Activated CD4-positive, alpha-beta T cell treated with anti-CD3 and anti-CD28 coated beads for 24 hours (primary cell): ENCODE data around the gene ENO2.

ENCODE experiments used
- DNase-seq, 2 donors: peaks; one replicate each; pipeline ENCODE4 v3.0.0-alpha.2; 2020; ENCODE audit warnings: low read depth in 2 of 2

ENO2 gene

GRCh38 chr12:6932766-6933165, 18.4 kb downstream of the ENO2 start:
- no peak for DNase-seq

- no peak for DNase-seq
Measured at GRCh38 chr12:6934110-6934509, 19.7 kb downstream of the ENO2 start.

- no peak for DNase-seq
Measured at GRCh38 chr12:6935371-6936193, 21.2 kb downstream of the ENO2 start.

GRCh38 chr12:6936194-6936635, 21.8 kb downstream of the ENO2 start:
- no peak for DNase-seq

GRCh38 chr12:6936636-6937480, 22.5 kb downstream of the ENO2 start:
- no peak for DNase-seq

- peak; percentile 85 to 87 for DNase-seq
Measured at GRCh38 chr12:6937481-6938352, 23.3 kb downstream of the ENO2 start.

GRCh38 chr12:6938353-6939190, 24.2 kb downstream of the ENO2 start:
- no peak for DNase-seq

GRCh38 chr12:6939191-6939540, 24.8 kb downstream of the ENO2 start:
- no peak for DNase-seq

GRCh38 chr12:6941267-6941666, 26.9 kb downstream of the ENO2 start:
- no peak for DNase-seq

- DNase-seq, result no peak
Measured at GRCh38 chr12:6941782-6942181, 27.4 kb downstream of the ENO2 start.

GRCh38 chr12:6942331-6942665, 27.9 kb downstream of the ENO2 start:
- no peak for DNase-seq

GRCh38 chr12:6943389-6943721, 29.0 kb downstream of the ENO2 start:
- DNase-seq, result no peak

- no peak for DNase-seq
Measured at GRCh38 chr12:6943722-6944380, 29.5 kb downstream of the ENO2 start, which contains the start of the genes C12orf57 and RNU7-1. Gene C12orf57 (plus strand): TSS chr12:6944022. CDS start chr12:6944122, 100 bp downstream. Gene RNU7-1 (plus strand): TSS chr12:6943816.

- peak; percentile 75 to 86 for DNase-seq
Measured at GRCh38 chr12:6944381-6945186, 30.2 kb downstream of the ENO2 start.

GRCh38 chr12:6945613-6946012, 31.2 kb downstream of the ENO2 start:
- DNase-seq, result no peak

GRCh38 chr12:6946033-6946919, 31.9 kb downstream of the ENO2 start:
- peak in 1 of 2 donors; percentile 69 for DNase-seq

- no peak for DNase-seq
Measured at GRCh38 chr12:6946920-6947374, 32.6 kb downstream of the ENO2 start.

- no peak for DNase-seq
Measured at GRCh38 chr12:6947615-6948014, 33.2 kb downstream of the ENO2 start.
